ENCODE results near the gene HSF5. TPM values are rescaled to one million over a fixed set of nuclear protein-coding genes. Genes with fewer than 3 reads are reported as not detected.

HSF5 gene
- total and polyA plus RNA-seq, 5 donors = 0.02 to 0.23 (median 0.07) TPM; not detected in 1

DNA sequence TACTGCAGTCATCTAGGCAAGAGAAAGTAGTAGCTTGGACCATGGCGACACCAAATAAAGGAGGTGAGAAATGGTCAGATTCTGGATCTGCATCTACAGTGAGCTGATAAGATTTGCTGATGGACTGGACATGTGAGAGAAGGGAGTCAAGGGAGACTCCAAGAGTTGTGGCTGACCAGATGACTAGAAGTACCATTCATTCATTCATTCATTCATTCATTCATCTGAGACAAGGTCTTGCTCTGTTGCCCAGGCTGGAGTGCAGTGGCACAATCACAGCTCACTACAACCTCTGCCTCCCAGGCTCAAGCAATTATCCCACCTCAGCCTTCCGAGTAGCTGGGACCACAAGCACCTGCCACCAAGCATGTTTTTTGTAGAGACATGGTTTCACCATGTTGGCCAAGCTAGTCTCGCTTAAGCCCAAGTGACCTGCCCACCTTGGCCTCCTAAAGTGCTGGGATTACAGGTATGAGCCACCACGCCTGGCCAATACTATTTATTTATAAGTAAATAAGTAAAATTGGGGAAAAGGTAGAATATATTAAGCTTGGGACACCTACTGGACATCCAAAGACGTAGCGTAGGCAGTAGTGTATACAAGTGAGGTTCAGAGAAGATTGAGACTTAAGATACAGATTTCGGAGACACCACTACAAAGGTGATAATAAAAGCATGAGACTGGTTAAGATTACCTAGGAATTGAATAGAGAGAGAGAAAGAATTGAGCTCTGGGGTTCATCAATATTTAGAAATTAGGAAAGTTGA is 55.2 kb downstream of the HSF5 start:
- whole genome bisulfite sequencing = 86% methylated on average over 7 of the region's 7 CpGs
- no peaks in the 10 kb centered on the region for H3K9me3 ChIP-seq (ENCODE audit: control insufficient read depth, low read length)
- H3K27ac ChIP-seq (ENCODE audit: low read length) = no peak overlapping the region
- ATAC-seq (no peak), DNase-seq (no peak)
- peaks cover 4% of the 10 kb centered on the region for H3K27me3 ChIP-seq (ENCODE audit: control insufficient read depth, insufficient read depth)
- no peaks in the 10 kb centered on the region for H3K4me1 ChIP-seq (ENCODE audit: control insufficient read depth, insufficient read depth, low read length)
- intact Hi-C loops (cut with DNase I) = no loop called here
- H3K4me3 ChIP-seq (ENCODE audit: low read length) = no peak overlapping the region

DNA sequence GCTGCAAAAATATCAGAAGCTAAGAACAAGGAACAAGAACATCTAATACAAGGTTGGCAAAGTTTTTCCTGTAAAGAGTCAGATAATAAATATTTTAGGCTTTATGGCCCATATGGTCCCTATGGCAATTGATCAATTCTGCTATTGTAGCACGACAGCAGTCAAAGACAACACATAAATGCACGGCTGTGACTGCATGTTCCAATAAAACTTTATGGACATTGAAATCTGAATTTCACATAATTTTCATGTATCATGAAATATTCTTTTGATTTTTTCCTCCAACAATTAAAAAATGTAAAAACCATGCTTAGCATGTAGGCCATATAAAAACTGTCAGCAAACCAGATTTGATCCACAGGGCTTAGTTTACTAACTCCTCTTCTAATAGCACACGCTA is 60.4 kb downstream of the HSF5 start:
- Histone ChIP-seq H3K27ac (ENCODE audit: low read length) (no peak overlapping the region), H3K4me3 (ENCODE audit: low read length) (no peak overlapping the region), H3K4me1 (ENCODE audit: control insufficient read depth, insufficient read depth, low read length) (no peaks in the 10 kb centered on the region), H3K27me3 (ENCODE audit: control insufficient read depth, insufficient read depth) (peaks cover 4% of the 10 kb centered on the region), H3K9me3 (ENCODE audit: control insufficient read depth, low read length) (no peaks in the 10 kb centered on the region)
- ATAC-seq (no peak), DNase-seq (no peak)
- intact Hi-C loops (cut with DNase I) = no loop called here
- WGBS = 86% methylated on average over 3 of the region's 3 CpGs

DNA sequence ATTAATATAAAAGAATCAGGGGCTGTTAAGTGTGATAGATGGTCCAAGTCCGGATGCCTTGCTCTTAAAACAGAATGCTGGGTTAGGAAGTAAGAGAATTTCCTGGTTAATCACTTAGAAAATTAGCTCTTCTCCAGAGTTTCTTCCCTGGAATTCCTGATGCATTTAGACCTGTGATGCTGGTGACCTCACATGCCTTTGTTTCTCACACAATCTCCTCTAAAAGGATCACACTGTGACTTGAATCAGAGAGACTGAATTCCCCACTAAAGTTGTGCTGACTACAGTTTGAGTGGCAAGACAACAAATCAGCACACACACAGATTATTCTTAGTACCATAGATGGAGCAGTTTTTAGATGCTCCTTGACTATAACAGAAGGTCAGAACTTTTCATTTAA is 66.5 kb downstream of the HSF5 start:
- DNase-seq (no peak), ATAC-seq (no peak)
- no peak overlapping the region for H3K4me3 ChIP-seq (ENCODE audit: low read length)
- intact Hi-C loops (cut with DNase I) = no loop called here
- H3K4me1 ChIP-seq (ENCODE audit: control insufficient read depth, insufficient read depth, low read length) = no peaks in the 10 kb centered on the region
- WGBS = 46% methylated on average over 1 of the region's 1 CpG
- H3K9me3 ChIP-seq (ENCODE audit: control insufficient read depth, low read length) = no peaks in the 10 kb centered on the region
- no peak overlapping the region for H3K27ac ChIP-seq (ENCODE audit: low read length)
- H3K27me3 ChIP-seq (ENCODE audit: control insufficient read depth, insufficient read depth) = no peaks in the 10 kb centered on the region

DNA sequence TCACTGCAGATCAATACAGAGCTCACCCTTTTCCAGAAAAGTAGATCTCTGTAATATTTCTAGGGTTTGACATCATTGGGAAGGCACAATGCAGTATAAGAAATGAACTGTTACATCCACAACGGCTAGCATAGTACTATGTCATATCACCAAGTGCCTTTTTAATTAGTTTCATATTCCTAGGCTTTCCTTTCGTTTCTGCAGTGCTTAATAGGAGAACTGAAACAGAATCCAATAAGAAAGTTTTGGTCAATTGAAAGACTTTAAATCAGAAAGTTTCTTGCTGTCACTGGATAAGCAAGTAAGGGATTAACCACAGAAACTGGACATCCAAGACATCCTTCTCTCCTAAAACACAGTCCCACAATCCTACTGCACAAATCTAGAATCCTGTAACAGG is 67.4 kb downstream of the HSF5 start:
- WGBS = 60% methylated on average over 2 of the region's 2 CpGs
- DNase-seq = no peak
- ATAC-seq = no peak
- no peaks in the 10 kb centered on the region for H3K4me1 ChIP-seq (ENCODE audit: control insufficient read depth, insufficient read depth, low read length)
- H3K27ac ChIP-seq (ENCODE audit: low read length) = no peak overlapping the region
- intact Hi-C loops (cut with DNase I) = no loop called here
- no peaks in the 10 kb centered on the region for H3K9me3 ChIP-seq (ENCODE audit: control insufficient read depth, low read length)
- H3K27me3 ChIP-seq (ENCODE audit: control insufficient read depth, insufficient read depth) = no peaks in the 10 kb centered on the region
- no peak overlapping the region for H3K4me3 ChIP-seq (ENCODE audit: low read length)

DNA sequence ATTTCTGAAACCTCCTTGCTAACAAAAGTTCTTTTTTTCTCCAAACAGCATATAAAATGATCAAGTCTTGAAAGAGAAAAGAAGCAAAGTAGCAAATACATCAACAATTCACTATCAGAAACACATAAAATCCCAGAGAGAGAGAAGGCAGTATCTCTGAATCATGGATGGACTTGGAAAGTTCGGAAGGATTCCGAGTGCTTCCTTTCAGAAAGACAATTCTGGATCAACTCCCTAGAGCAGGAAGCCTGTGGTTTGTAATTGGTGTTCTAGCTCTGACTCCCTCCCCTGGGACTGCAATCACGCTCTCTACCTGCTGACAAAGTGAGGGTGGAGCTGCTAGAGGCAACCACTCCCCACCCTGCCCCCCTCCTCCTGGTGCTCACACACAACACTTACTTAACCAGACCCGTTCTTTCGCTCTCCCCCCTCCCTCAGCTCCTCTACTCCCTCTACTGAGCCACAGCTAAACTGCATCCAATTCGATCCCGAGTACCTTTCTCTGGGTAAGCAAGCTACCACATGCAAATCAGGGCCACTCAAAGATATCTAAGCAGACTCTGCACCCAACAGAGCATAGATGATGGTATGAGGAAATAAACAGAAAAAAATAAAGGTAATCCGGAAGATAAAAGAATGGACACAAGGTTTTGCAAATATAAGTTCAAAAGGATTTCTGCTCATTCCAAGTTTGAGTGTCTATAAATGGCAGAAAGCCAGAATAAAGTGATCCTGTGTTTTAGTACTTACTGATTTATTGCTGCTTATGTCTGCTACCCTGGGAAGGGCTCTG is 70.7 kb downstream of the HSF5 start, which contains the start of gene RNF43:
RNF43 (minus strand) TSS at position 235 of the 793 bp plus-strand sequence. CDS start 1,957 bp downstream, outside the sequence.
- peak within 1 kb of the TSS; percentile 36 for H3K4me3 ChIP-seq (ENCODE audit: low read length)
- WGBS = 1% methylated on average over 8 of the region's 8 CpGs
- H3K27me3 ChIP-seq (ENCODE audit: control insufficient read depth, insufficient read depth) = no peaks in the 10 kb centered on the region
- peak; percentile 80 to 92 (median 88) for DNase-seq
- peak; percentile 99 to 100 for ATAC-seq
- no peaks in the 10 kb centered on the region for H3K4me1 ChIP-seq (ENCODE audit: control insufficient read depth, insufficient read depth, low read length)
- peak within 1 kb of the TSS; percentile 24 for H3K27ac ChIP-seq (ENCODE audit: low read length)
- intact Hi-C loops (cut with DNase I) = no loop called here
- H3K9me3 ChIP-seq (ENCODE audit: control insufficient read depth, low read length) = no peaks in the 10 kb centered on the region

DNA sequence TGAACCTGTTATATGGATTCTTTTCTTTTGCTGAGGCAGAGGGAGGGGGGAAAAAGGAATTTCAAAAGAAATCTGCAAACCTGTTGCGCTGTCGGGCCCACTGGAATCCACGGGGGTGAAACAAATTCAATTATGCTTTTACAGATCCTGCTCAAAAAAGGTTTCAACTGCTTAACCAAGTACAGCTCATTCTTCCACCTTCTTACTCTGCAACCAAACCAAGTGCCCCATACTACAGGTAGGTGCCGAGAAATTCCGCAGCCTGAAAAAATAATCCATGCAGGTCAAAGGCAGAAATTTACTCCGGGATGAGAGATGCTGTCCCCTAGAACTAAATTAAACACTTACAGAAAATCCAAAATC is 71.3 kb downstream of the HSF5 start:
- no peak for DNase-seq
- Histone ChIP-seq H3K27ac (ENCODE audit: low read length) (peak overlapping the region; percentile 24), H3K4me3 (ENCODE audit: low read length) (peak overlapping the region; percentile 36)

DNA sequence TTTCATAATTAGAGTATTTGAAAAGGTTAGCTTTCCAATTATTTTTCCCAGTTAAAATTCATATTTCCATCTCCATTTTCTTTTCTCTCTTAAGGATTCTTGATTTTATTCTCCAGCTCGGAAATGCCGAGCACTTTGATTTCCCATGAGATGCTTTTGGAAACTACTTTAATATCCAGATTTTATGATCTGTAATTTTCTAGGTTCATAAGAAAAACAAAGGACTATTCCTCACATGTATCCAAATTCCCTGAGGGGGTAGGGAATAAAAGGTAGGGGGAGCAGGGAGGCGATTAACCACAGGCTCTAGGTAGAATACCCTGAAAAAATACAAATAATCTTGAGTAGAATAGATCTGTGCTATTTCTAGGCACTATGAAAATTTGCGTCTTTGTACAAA is 71.8 kb downstream of the HSF5 start:
- Histone ChIP-seq H3K9me3 (ENCODE audit: control insufficient read depth, low read length) (no peaks in the 10 kb centered on the region), H3K4me3 (ENCODE audit: low read length) (peak overlapping the region; percentile 36), H3K4me1 (ENCODE audit: control insufficient read depth, insufficient read depth, low read length) (no peaks in the 10 kb centered on the region), H3K27ac (ENCODE audit: low read length) (no peak overlapping the region), H3K27me3 (ENCODE audit: control insufficient read depth, insufficient read depth) (no peaks in the 10 kb centered on the region)
- WGBS = 78% methylated on average over 4 of the region's 4 CpGs
- ATAC-seq (no peak), DNase-seq (no peak)
- intact Hi-C loops (cut with DNase I) = no loop called here

More for the DNA sequence above, 71.3 kb downstream of the HSF5 start:
- H3K27me3 ChIP-seq (ENCODE audit: control insufficient read depth, insufficient read depth) = no peaks in the 10 kb centered on the region
- intact Hi-C loops (cut with DNase I) = no loop called here
- 38% methylated on average over 6 of the region's 6 CpGs for WGBS
- H3K4me1 ChIP-seq (ENCODE audit: control insufficient read depth, insufficient read depth, low read length) = no peaks in the 10 kb centered on the region
- no peak for ATAC-seq
- H3K9me3 ChIP-seq (ENCODE audit: control insufficient read depth, low read length) = no peaks in the 10 kb centered on the region

DNA sequence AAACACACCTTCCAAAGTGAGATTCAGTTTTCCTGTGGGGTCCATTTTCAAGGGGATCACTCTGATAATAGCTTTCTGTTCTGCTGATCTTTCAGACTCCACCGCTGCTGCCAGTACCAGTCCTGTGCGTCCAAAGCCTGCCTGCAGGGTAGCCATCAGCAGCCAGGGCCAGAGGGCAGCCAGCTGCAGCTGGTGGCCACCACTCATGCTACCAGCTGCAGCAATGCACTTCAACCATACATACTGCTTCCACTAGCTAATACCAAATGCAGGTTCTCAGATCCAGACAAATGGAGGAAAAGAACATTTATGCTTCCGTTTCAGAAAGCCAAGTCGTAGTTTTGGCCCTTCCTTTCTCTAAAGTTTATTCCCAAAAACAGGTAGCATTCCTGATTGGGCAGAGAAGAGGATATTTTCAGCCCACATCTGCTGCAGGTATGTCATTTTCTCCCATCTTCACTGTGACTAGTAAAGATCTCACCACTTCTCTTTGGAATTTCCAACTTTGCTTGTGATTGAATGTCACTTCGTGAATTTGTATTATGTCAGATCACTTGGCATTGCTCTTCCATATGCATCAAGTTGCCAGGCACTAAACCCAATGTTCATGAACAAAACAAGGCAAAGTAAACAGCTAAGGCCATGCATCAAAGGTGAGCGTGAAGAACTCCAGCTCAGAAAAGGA is 72.7 kb downstream of the HSF5 start:
- ATAC-seq (peak in 1 of 2 donors; percentile 32), DNase-seq (peak in 1 of 3 donors; percentile 47)
- intact Hi-C loops (cut with DNase I) = no loop called here
- WGBS = 63% methylated on average over 6 of the region's 6 CpGs
- H3K4me1 ChIP-seq (ENCODE audit: control insufficient read depth, insufficient read depth, low read length) = no peaks in the 10 kb centered on the region
- no peaks in the 10 kb centered on the region for H3K9me3 ChIP-seq (ENCODE audit: control insufficient read depth, low read length)
- H3K27me3 ChIP-seq (ENCODE audit: control insufficient read depth, insufficient read depth) = no peaks in the 10 kb centered on the region
- peak overlapping the region; percentile 36 for H3K4me3 ChIP-seq (ENCODE audit: low read length)
- no peak overlapping the region for H3K27ac ChIP-seq (ENCODE audit: low read length)

DNA sequence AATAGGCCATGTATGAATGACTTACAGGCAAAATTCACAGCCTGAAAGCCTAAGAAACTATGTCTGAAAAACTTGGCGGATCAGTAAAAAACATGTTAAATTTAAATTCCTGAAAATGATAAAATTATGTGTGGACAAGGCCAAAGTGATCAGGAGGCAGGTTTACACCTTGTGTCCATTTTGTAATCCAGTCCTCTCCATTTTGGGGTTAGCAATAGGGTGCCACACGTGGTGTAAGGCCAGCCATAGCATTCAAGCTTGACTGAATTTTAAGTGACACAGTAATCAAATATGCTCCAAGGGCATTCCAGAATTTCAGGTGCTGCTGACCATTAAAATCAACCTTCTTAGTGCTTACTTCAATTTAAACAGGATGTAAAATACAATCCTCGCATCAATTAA is 73.6 kb downstream of the HSF5 start:
- H3K4me3 ChIP-seq (ENCODE audit: low read length) = no peak overlapping the region
- H3K4me1 ChIP-seq (ENCODE audit: control insufficient read depth, insufficient read depth, low read length) = no peaks in the 10 kb centered on the region

DNA sequence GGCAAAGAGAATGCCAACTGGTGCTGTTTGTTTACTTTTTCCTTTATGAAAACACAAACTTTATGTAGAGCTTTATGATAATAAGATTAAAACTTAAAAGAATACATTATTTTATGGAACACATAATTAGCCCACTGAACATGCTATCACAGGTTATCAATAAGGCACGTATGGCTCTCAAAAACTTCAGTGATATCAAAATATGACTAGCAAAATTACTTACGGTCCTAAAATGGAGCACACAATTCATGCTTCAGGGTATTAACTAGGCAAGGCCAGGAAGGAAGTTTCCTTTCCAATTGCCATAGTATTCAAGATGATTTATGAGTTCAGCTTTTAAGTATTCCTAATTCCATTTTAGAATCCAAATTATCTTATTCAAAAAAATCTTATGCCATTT is 74.5 kb downstream of the HSF5 start:
- no peak for ATAC-seq
- Histone ChIP-seq H3K4me3 (ENCODE audit: low read length) (no peak overlapping the region), H3K4me1 (ENCODE audit: control insufficient read depth, insufficient read depth, low read length) (no peaks in the 10 kb centered on the region), H3K27ac (ENCODE audit: low read length) (no peak overlapping the region), H3K9me3 (ENCODE audit: control insufficient read depth, low read length) (no peaks in the 10 kb centered on the region), H3K27me3 (ENCODE audit: control insufficient read depth, insufficient read depth) (no peaks in the 10 kb centered on the region)
- intact Hi-C loops (cut with DNase I) = no loop called here
- no peak for DNase-seq
- 37% methylated on average over 2 of the region's 2 CpGs for WGBS

More for the DNA sequence above, 73.6 kb downstream of the HSF5 start:
- Histone ChIP-seq H3K27ac (ENCODE audit: low read length) (no peak overlapping the region), H3K9me3 (ENCODE audit: control insufficient read depth, low read length) (no peaks in the 10 kb centered on the region), H3K27me3 (ENCODE audit: control insufficient read depth, insufficient read depth) (no peaks in the 10 kb centered on the region)
- DNase-seq = no peak
- no peak for ATAC-seq
- WGBS = 78% methylated on average over 3 of the region's 3 CpGs
- intact Hi-C loops (cut with DNase I) = no loop called here

Measured in right cardiac atrium (tissue), 5 donors.